Measurements from ENCODE around the gene S1PR3. TPM values are rescaled to one million over a fixed set of nuclear protein-coding genes. Genes with fewer than 3 reads are reported as not detected.

Gene S1PR3
- total RNA-seq, 1 experiment from 2014 or later: 42.9 TPM

- Histone ChIP-seq H3K27me3 (replicated peaks; ENCODE audit: insufficient read depth, low read depth, low read length, poor library complexity) (no peaks in the 10 kb centered on the region), H3K27ac (ENCODE audit: low read depth, low read length, poor library complexity, severe bottlenecking) (no peak overlapping the region), H3K9me3 (ENCODE audit: low read depth, low read length, poor library complexity, severe bottlenecking) (no peaks in the 10 kb centered on the region), H3K36me3 (ENCODE audit: insufficient read depth, low read length, poor library complexity, severe bottlenecking) (peaks cover 4% of the 10 kb centered on the region), H3K4me1 (ENCODE audit: insufficient read depth, low read length, poor library complexity, severe bottlenecking) (peaks cover 36% of the 10 kb centered on the region), H3K4me3 (ENCODE audit: low read depth, low read length, poor library complexity, severe bottlenecking) (no peak overlapping the region)
- ChIA-PET POLR2A (ENCODE audit: low non-redundant PET) (no interaction called here), CTCF (no interaction called here)
- no TSS peak for BruUV-seq (replicated peaks)
- no peak for TF ChIP-seq EZH2 (IDR thresholded peaks at IDR 0.05; ENCODE audit: borderline replicate concordance, low read depth, low read length, poor library complexity, severe bottlenecking)
- TF ChIP-seq, protein P1, sequence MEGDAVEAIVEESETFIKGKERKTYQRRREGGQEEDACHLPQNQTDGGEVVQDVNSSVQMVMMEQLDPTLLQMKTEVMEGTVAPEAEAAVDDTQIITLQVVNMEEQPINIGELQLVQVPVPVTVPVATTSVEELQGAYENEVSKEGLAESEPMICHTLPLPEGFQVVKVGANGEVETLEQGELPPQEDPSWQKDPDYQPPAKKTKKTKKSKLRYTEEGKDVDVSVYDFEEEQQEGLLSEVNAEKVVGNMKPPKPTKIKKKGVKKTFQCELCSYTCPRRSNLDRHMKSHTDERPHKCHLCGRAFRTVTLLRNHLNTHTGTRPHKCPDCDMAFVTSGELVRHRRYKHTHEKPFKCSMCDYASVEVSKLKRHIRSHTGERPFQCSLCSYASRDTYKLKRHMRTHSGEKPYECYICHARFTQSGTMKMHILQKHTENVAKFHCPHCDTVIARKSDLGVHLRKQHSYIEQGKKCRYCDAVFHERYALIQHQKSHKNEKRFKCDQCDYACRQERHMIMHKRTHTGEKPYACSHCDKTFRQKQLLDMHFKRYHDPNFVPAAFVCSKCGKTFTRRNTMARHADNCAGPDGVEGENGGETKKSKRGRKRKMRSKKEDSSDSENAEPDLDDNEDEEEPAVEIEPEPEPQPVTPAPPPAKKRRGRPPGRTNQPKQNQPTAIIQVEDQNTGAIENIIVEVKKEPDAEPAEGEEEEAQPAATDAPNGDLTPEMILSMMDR (conservative IDR thresholded peaks at IDR 0.05; ENCODE audit: low read depth, low read length): no peak
- intact Hi-C loops (cut with micrococcal nuclease; ENCODE audit: unreplicated experiment): loop anchor here (10.0 kb wide), 1 partner anchor 253 kb away; no protein-coding TSS in a partner anchor
- no peak for DNase-seq (ENCODE audit: low spot score)
Measured at GRCh38 chr9:88997646-88998045, 6.4 kb downstream of the S1PR3 start.

DNA sequence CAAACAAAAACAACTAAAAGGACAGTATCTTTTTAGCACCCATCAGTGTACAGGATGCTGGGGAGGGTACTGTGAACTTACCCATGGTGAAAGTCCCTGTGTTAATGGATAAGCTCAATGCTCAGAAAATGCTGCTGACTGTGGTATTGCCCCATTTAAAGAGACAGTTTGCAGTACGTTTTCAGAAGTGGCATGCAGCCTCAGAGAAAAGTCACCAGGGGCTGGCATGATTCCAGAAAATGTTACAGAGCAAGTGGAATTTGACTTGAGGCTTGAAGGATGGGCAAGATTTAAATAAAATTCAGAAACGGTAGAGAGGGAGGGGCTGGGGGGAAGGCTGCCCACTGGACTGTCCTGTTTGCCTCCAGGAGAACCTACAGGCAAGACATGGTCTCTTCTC, 7.2 kb downstream of the S1PR3 start:
- TF ChIP-seq, protein P1 (conservative IDR thresholded peaks at IDR 0.05; ENCODE audit: low read depth, low read length): no peak
- TF ChIP-seq EZH2 (IDR thresholded peaks at IDR 0.05; ENCODE audit: borderline replicate concordance, low read depth, low read length, poor library complexity, severe bottlenecking): no peak
- ChIA-PET CTCF (no interaction called here), POLR2A (ENCODE audit: low non-redundant PET) (no interaction called here)
- intact Hi-C loops (cut with micrococcal nuclease; ENCODE audit: unreplicated experiment): loop anchor here (10.0 kb wide), 1 partner anchor 254 kb away; no protein-coding TSS in a partner anchor
- DNase-seq (ENCODE audit: low spot score): peak; percentile 71
- BruUV-seq (replicated peaks): no TSS peak
- H3K9me3 ChIP-seq (ENCODE audit: low read depth, low read length, poor library complexity, severe bottlenecking): no peaks in the 10 kb centered on the region
- no peaks in the 10 kb centered on the region for H3K27me3 ChIP-seq (replicated peaks; ENCODE audit: insufficient read depth, low read depth, low read length, poor library complexity)
- H3K4me1 ChIP-seq (ENCODE audit: insufficient read depth, low read length, poor library complexity, severe bottlenecking): peaks cover 28% of the 10 kb centered on the region
- no peak overlapping the region for H3K27ac ChIP-seq (ENCODE audit: low read depth, low read length, poor library complexity, severe bottlenecking)
- peaks cover 9% of the 10 kb centered on the region for H3K36me3 ChIP-seq (ENCODE audit: insufficient read depth, low read length, poor library complexity, severe bottlenecking)
- H3K4me3 ChIP-seq (ENCODE audit: low read depth, low read length, poor library complexity, severe bottlenecking): no peak overlapping the region

DNA sequence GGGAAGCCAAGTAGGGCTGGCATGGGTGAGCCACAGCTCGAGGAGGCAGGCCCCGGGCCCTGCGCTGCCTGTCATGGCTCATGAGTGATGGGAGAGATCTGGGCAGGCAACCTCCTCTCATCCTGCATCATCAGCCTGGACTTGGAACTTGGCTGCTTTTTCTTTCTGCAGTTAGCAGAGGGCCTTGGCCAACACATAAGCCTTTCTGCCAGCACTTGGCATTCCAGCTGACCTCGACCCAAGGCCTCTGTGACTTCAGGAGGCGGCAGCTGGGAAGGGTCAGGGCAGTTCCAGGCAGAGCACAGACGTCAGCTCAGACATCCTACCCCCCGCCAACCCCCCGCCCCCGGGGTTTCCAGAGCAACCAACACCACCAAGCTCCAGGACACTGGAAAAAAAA, 7.6 kb downstream of the S1PR3 start:
- CTCF ChIA-PET: no interaction called here
- H3K9me3 ChIP-seq (ENCODE audit: low read depth, low read length, poor library complexity, severe bottlenecking): no peaks in the 10 kb centered on the region
- no TSS peak for BruUV-seq (replicated peaks)
- H3K4me3 ChIP-seq (ENCODE audit: low read depth, low read length, poor library complexity, severe bottlenecking): no peak overlapping the region
- no peak for TF ChIP-seq EZH2 (IDR thresholded peaks at IDR 0.05; ENCODE audit: borderline replicate concordance, low read depth, low read length, poor library complexity, severe bottlenecking)
- TF ChIP-seq, protein P1 (conservative IDR thresholded peaks at IDR 0.05; ENCODE audit: low read depth, low read length): no peak
- DNase-seq (ENCODE audit: low spot score): peak; percentile 25
- POLR2A ChIA-PET (ENCODE audit: low non-redundant PET): interaction anchor here (0.6 kb wide), 1 partner anchor 10 kb away, joined by 6 read pairs; no protein-coding TSS in a partner anchor
- no peaks in the 10 kb centered on the region for H3K27me3 ChIP-seq (replicated peaks; ENCODE audit: insufficient read depth, low read depth, low read length, poor library complexity)
- H3K36me3 ChIP-seq (ENCODE audit: insufficient read depth, low read length, poor library complexity, severe bottlenecking): peaks cover 9% of the 10 kb centered on the region
- peaks cover 26% of the 10 kb centered on the region for H3K4me1 ChIP-seq (ENCODE audit: insufficient read depth, low read length, poor library complexity, severe bottlenecking)
- H3K27ac ChIP-seq (ENCODE audit: low read depth, low read length, poor library complexity, severe bottlenecking): no peak overlapping the region
- intact Hi-C loops (cut with micrococcal nuclease; ENCODE audit: unreplicated experiment): loop anchor here (10.0 kb wide), 1 partner anchor 254 kb away; no protein-coding TSS in a partner anchor
